ENCODE data around the gene EPN1. TPM values are rescaled to one million over a fixed set of nuclear protein-coding genes. Genes with fewer than 3 reads are reported as not detected.

EPN1 gene
- total and polyA plus RNA-seq, 2 of the 13 experiments (the other 11 are each of a cell fraction or from before 2014, with no cell fraction given), result 28.9 to 31.7 TPM

DNA sequence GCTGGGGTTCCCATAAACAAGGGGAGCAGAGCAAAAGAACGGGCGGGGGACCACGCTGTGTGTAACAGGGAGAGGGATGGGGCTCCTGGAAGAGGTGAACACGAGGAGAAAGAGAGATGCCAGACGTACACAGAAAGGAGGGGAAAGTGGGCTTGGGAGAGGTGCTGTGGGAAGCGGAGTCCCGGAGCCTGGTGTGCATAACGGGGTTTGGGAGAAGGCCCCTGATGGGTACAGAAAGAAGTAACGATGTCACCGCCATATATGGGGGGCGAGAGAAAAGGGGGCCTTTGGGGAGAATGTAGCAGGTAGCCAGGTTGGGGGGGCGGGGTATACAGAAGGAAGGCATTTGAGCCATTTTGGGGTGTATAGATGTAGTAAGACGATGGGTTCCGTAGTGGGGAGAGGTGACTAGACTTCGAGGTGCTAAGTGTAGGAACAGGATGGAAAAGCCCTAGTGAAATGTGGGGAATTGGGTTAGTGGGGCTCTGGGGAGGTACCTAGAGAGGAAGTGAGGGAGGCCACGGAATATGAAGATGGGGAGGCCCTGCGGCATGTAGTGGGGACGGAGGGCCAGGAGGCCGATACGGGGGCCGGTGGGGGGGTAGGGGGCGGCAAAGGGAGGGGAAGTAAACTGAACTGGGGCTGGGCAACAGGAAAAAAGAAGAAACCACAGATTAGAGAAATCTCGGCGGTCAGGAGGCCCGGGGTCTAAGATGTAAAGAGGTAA lies 33.4 kb upstream of the EPN1 start (continued):
- TF ChIP-seq ZKSCAN5 (CRISPR knock-in tag; IDR thresholded peaks at IDR 0.05), result no peak
- 0 out of 2 replicates have a peak, but pooled peaks have one; percentile 34 for TF ChIP-seq GZF1 (CRISPR knock-in tag; IDR thresholded peaks at IDR 0.05)
- TF ChIP-seq, protein P1, sequence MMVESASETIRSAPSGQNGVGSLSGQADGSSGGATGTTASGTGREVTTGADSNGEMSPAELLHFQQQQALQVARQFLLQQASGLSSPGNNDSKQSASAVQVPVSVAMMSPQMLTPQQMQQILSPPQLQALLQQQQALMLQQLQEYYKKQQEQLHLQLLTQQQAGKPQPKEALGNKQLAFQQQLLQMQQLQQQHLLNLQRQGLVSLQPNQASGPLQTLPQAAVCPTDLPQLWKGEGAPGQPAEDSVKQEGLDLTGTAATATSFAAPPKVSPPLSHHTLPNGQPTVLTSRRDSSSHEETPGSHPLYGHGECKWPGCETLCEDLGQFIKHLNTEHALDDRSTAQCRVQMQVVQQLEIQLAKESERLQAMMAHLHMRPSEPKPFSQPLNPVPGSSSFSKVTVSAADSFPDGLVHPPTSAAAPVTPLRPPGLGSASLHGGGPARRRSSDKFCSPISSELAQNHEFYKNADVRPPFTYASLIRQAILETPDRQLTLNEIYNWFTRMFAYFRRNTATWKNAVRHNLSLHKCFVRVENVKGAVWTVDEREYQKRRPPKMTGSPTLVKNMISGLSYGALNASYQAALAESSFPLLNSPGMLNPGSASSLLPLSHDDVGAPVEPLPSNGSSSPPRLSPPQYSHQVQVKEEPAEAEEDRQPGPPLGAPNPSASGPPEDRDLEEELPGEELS (CRISPR knock-in tag; IDR thresholded peaks at IDR 0.05), result 0 out of 2 replicates have a peak, but pooled peaks have one; percentile 14
- TF ChIP-seq NRL (CRISPR knock-in tag; IDR thresholded peaks at IDR 0.05; ENCODE audit: borderline replicate concordance), result no peak
- no peak for TF ChIP-seq NFKBIZ (CRISPR knock-in tag; IDR thresholded peaks at IDR 0.05)
- TF ChIP-seq, protein P2, sequence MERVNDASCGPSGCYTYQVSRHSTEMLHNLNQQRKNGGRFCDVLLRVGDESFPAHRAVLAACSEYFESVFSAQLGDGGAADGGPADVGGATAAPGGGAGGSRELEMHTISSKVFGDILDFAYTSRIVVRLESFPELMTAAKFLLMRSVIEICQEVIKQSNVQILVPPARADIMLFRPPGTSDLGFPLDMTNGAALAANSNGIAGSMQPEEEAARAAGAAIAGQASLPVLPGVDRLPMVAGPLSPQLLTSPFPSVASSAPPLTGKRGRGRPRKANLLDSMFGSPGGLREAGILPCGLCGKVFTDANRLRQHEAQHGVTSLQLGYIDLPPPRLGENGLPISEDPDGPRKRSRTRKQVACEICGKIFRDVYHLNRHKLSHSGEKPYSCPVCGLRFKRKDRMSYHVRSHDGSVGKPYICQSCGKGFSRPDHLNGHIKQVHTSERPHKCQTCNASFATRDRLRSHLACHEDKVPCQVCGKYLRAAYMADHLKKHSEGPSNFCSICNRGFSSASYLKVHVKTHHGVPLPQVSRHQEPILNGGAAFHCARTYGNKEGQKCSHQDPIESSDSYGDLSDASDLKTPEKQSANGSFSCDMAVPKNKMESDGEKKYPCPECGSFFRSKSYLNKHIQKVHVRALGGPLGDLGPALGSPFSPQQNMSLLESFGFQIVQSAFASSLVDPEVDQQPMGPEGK (CRISPR knock-in tag; IDR thresholded peaks at IDR 0.05), result peak; percentile 10; the same call in 1 of the 2 replicates
- no peak for TF ChIP-seq ZNF335 (CRISPR knock-in tag; IDR thresholded peaks at IDR 0.05)
- TF ChIP-seq YEATS2 (CRISPR knock-in tag; IDR thresholded peaks at IDR 0.05; ENCODE audit: borderline replicate concordance), result no peak
- TF ChIP-seq SIN3B (IDR thresholded peaks at IDR 0.05; ENCODE audit: low read length), result no peak
- no peak for TF ChIP-seq ZNF703 (CRISPR knock-in tag; IDR thresholded peaks at IDR 0.05; ENCODE audit: borderline replicate concordance)
- TF ChIP-seq ZFP37 (CRISPR knock-in tag; IDR thresholded peaks at IDR 0.05; ENCODE audit: borderline replicate concordance), result 0 out of 2 replicates have a peak, but pooled peaks have one; percentile 40
- no peak for TF ChIP-seq ZNF12 (CRISPR knock-in tag; IDR thresholded peaks at IDR 0.05)
- no peak for TF ChIP-seq PITX1 (CRISPR knock-in tag; IDR thresholded peaks at IDR 0.05)
- no peak for TF ChIP-seq ZNF230 (CRISPR knock-in tag; IDR thresholded peaks at IDR 0.05)
- TF ChIP-seq ZNF143 (CRISPR knock-in tag; IDR thresholded peaks at IDR 0.05), result no peak
- TF ChIP-seq SMAD9 (CRISPR knock-in tag; IDR thresholded peaks at IDR 0.05), result no peak
- TF ChIP-seq, protein P3, sequence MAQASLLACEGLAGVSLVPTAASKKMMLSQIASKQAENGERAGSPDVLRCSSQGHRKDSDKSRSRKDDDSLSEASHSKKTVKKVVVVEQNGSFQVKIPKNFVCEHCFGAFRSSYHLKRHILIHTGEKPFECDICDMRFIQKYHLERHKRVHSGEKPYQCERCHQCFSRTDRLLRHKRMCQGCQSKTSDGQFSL (CRISPR knock-in tag; IDR thresholded peaks at IDR 0.05), result no peak
- TF ChIP-seq, protein P4, sequence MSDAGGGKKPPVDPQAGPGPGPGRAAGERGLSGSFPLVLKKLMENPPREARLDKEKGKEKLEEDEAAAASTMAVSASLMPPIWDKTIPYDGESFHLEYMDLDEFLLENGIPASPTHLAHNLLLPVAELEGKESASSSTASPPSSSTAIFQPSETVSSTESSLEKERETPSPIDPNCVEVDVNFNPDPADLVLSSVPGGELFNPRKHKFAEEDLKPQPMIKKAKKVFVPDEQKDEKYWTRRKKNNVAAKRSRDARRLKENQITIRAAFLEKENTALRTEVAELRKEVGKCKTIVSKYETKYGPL (CRISPR knock-in tag; IDR thresholded peaks at IDR 0.05), result 0 out of 2 replicates have a peak, but pooled peaks have one; percentile 22
- peak; percentile 63 for TF ChIP-seq POLR2G (IDR thresholded peaks at IDR 0.05; ENCODE audit: low read depth, low read length)
- TF ChIP-seq TCF7L2 (IDR thresholded peaks at IDR 0.05; ENCODE audit: low read depth, low read length), result no peak
